Ascending aorta (tissue), 2 donors: ENCODE measurements around the gene KLF14. TPM values are rescaled to one million over a fixed set of nuclear protein-coding genes. Genes with fewer than 3 reads are reported as not detected.

Source experiments
- DNase-seq, 2 donors: peaks; one replicate each; pipeline ENCODE4 v3.0.0-alpha.2; 2019; ENCODE audit warnings: low spot score in 2 of 2
- H3K27ac ChIP-seq, 2 donors: fragments of 200-600 bp; sonication (generic); one replicate each; pipeline ENCODE4 v1.5.1; 2016 to 2017; ENCODE audit warnings: mild to moderate bottlenecking in 1 of 2
- H3K27me3 ChIP-seq: fragments of 200-600 bp; sonication (generic); one replicate; pipeline ENCODE4 v1.5.1; 2017
- H3K36me3 ChIP-seq, 2 donors: fragments of 200-600 bp; sonication (generic); one replicate each; pipeline ENCODE4 v1.5.1; 2016
- H3K4me1 ChIP-seq, 2 donors: fragments of 200-600 bp; sonication (generic); one replicate each; pipeline ENCODE4 v1.5.1; 2016 to 2017; ENCODE audit warnings: mild to moderate bottlenecking in 1 of 2
- H3K4me3 ChIP-seq, 2 donors: fragments of 200-600 bp; sonication (generic); one replicate each; pipeline ENCODE4 v1.5.1; 2016 to 2017; ENCODE audit warnings: mild to moderate bottlenecking in 1 of 2
- H3K9me3 ChIP-seq, 2 donors: fragments of 200-600 bp; sonication (generic); one replicate each; pipeline ENCODE4 v1.5.1; 2016
- intact Hi-C: fragments of 100-400 bp; cut with DNase I; formaldehyde crosslinking; loops from one replicate; pipeline ENCODE4 v1.15.1; 2023
- total RNA-seq: library from RNA; depleted of rRNA; stranded (reverse); fragments of >200 nt; gene quantifications from one replicate; pipeline ENCODE4 v1.1.0, GENCODE V29; 2016
- TF ChIP-seq, protein P1 (sequence below), 3 experiments: fragments of 200-600 bp in 2 of 3; fragments of 450-650 bp in 1 of 3; sonication (generic) in 2 of 3; IDR thresholded peaks; one replicate each; pipeline ENCODE4 v1.5.1; 2016 to 2019; ENCODE audit warnings: antibody characterized with exemption in 3 of 3, mild to moderate bottlenecking in 1 of 3, moderate library complexity in 1 of 3

The KLF14 gene
- total RNA-seq, 1 donor from 2014 or later: not detected

DNA sequence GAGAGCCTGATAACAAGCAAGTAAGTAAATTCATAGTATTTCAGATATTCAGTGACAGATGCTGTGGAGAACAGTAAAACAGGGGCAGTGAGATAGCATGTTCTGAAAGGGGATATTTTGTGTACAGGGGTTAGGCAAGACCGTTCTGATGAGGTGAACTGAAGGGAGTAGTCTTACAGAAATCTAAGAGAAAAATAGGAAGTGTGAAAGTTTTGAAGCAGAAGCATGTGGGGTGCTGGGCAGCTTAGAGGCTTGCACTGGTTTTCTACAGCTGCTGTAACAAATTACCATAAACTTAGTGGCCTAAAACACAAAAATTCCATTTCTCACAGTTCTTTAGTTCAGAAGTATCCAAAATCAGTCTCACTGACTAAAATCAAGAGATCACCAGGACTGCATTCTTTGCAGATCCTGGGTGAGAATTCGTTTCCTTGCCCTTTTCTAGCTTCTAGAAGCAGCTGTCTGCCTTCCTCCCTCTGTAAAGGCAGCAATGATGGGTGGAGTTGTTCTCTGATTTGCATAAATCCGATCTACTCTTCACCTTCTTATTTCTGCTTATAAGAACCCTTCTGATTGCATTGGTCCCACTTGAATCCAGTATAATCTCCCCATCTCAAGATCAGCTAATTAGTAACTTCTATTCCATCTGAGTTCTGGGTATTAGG lies 7.5 kb upstream of the KLF14 start:
- intact Hi-C loops: no loop called here
- Histone ChIP-seq H3K27ac (no peak overlapping the region), H3K4me3 (no peak overlapping the region), H3K27me3 (no peaks in the 10 kb centered on the region), H3K4me1 (no peaks in the 10 kb centered on the region), H3K9me3 (no peaks in the 10 kb centered on the region), H3K36me3 (no peaks in the 10 kb centered on the region)
- TF ChIP-seq, protein P1, sequence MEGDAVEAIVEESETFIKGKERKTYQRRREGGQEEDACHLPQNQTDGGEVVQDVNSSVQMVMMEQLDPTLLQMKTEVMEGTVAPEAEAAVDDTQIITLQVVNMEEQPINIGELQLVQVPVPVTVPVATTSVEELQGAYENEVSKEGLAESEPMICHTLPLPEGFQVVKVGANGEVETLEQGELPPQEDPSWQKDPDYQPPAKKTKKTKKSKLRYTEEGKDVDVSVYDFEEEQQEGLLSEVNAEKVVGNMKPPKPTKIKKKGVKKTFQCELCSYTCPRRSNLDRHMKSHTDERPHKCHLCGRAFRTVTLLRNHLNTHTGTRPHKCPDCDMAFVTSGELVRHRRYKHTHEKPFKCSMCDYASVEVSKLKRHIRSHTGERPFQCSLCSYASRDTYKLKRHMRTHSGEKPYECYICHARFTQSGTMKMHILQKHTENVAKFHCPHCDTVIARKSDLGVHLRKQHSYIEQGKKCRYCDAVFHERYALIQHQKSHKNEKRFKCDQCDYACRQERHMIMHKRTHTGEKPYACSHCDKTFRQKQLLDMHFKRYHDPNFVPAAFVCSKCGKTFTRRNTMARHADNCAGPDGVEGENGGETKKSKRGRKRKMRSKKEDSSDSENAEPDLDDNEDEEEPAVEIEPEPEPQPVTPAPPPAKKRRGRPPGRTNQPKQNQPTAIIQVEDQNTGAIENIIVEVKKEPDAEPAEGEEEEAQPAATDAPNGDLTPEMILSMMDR (IDR thresholded peaks at IDR 0.05): no peak
- no peak for DNase-seq

DNA sequence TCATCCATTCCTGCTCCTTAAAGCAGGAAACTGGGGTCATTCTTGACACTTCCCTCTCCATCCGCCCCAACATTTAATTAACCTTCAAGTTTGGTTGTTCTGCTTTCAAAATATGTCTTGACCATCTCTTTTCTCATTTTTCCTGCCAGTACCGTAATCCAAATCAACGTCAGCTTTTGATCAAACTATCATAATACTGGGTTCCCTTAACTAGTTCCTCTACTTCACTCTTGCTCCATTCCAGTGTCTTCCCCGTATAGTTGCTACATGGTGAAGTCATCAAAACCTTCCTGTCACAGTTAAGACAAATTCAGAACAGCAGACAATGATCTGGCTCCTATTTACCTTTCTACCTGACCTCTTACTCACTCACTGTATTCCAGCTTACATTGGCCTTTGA lies 6.6 kb upstream of the KLF14 start:
- DNase-seq: no peak
- Histone ChIP-seq H3K27me3 (no peaks in the 10 kb centered on the region), H3K27ac (no peak overlapping the region), H3K9me3 (no peaks in the 10 kb centered on the region), H3K36me3 (no peaks in the 10 kb centered on the region), H3K4me1 (no peaks in the 10 kb centered on the region), H3K4me3 (no peak overlapping the region)
- TF ChIP-seq, protein P1 (IDR thresholded peaks at IDR 0.05): no peak
- intact Hi-C loops: no loop called here

DNA sequence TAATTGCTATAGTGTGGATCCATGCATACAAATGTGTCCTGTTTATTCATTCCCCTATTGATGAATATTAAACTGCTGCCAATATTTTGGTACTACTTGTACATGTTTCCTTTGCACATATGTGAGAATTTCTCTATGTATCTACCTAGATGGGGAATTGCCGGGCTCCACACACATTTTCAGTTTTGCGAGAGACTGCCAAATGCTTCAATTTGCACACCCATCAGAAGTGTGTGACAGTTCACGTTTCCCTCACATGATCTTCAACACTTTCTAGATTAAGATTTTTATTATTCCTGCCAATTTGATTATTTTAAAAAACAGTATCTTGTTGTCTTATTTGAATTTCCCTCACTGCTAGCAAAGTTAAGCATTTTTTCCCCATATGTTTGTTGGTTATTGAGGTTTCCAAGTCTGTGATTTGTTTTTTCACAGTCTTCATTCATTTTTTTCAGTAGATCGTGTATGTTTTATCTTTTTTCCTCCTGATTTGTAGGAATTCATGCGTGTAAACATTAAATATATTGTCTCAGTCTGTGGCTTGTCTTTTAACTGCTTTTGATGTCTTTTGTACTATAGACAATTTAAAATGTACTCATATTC lies 2.4 kb upstream of the KLF14 start:
- TF ChIP-seq, protein P1 (IDR thresholded peaks at IDR 0.05): no peak
- Histone ChIP-seq H3K27me3 (peaks cover 10% of the 10 kb centered on the region), H3K9me3 (peaks cover 25 to 35% of the 10 kb centered on the region in 2 donors), H3K36me3 (no peaks in the 10 kb centered on the region), H3K4me3 (peak overlapping the region in 1 of 2 donors; percentile 0), H3K4me1 (no peaks in the 10 kb centered on the region), H3K27ac (no peak overlapping the region)
- intact Hi-C loops: no loop called here
- no peak for DNase-seq

DNA sequence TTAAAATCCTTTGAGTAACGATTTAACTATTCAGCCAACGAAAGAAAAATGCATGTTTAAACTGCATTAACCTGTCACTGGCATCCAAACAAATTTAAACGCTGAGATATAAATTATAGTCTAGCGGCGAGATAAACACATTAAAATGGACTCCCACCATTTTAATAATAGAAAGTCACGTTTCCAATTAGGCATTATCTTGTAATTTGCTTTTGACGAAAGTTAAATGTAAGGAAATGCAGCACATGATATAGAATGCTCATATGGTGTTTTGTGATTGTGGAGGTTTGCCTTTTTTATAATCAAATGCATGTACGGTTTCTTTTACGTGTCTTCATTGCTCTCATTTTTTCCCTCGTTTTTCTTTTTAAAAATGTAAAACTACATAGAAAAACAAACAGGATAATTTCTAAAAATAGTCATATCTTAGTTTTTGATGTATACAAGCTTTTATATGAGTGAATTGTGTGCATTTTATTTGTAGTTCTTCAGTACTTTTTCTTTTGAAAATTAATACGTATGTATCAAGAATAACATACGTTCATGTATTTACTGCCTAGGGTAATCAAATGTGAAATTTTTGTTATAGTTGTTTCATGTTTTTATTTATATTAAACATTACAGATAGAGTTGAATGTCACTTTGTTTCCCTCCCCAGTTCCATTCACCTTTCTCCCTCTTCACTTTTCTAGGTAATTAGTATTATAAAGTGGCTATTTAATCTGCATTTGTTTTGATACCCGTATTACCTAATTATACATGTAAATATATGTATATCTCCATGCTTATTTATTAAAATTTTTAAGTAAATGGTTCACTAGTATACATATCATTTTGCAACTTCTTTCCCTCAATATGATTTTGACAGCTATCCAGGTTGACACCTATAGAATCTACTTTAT lies 1.1 kb upstream of the KLF14 start:
- peaks cover 10% of the 10 kb centered on the region for H3K27me3 ChIP-seq
- peak overlapping the region; percentile 49 to 54 for H3K4me3 ChIP-seq
- intact Hi-C loops: no loop called here
- TF ChIP-seq, protein P1 (IDR thresholded peaks at IDR 0.05): no peak
- H3K27ac ChIP-seq: no peak overlapping the region
- no peak for DNase-seq
- H3K9me3 ChIP-seq: peaks cover 25 to 35% of the 10 kb centered on the region in 2 donors
- no peaks in the 10 kb centered on the region for H3K36me3 ChIP-seq
- no peaks in the 10 kb centered on the region for H3K4me1 ChIP-seq

DNA sequence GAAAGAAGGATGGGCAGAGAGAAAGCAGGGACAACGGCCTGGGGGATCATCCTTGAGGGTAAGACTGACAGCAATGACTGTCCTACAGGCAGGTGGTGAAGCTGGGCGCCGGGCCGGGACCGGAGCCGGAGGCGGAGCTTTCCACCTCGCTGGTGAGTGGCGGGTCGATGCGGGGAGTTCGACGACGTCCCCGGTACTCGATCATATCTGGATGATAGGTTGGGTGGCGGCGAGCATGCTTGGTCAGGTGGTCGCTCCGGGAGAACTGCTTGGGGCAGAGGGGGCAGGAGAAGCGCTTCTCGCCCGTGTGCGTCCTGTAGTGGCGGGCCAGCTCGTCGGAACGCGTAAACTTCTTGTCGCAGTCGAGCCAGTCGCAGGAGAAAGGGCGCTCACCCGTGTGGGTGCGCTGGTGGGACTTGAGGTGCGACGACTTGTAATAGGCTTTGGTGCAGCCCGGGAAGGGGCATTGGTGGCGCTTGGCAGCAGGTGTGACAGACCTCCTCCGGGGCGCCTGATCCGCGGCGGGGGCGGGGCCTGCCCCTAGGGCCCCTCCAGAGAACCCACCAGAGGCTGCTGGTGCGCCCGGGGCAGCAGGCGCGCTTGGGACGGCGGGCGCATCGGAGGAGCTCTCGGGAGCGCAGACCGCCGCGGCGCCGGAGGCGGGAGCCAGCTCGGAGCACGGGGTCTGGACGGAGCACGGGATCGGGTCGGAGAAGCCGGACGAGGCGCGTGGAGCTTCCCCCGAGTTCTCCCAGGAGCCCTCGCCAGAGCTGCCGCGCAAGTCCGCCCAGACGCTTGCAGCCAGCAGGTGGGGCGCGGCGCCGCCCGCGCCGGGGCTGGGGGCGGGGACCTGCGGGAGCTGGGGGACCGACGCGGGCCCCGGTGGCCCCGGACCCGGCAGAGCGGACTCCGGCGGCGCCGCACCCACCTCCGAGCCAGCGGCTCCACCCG lies 752 bp downstream of the KLF14 start:
- no peak for DNase-seq
- Histone ChIP-seq H3K36me3 (no peaks in the 10 kb centered on the region), H3K4me1 (no peaks in the 10 kb centered on the region), H3K9me3 (peaks cover 25 to 35% of the 10 kb centered on the region in 2 donors), H3K4me3 (peak overlapping the region; percentile 49 to 54), H3K27me3 (peaks cover 10% of the 10 kb centered on the region), H3K27ac (no peak overlapping the region)
- intact Hi-C loops: no loop called here
- TF ChIP-seq, protein P1 (IDR thresholded peaks at IDR 0.05): no peak
